DMS114 treated with DMSO at 0.1 percent for 48 hours (cell line): ENCODE measurements around the gene EIF6.

ENCODE experiments used
- DNase-seq: peaks from one replicate; lab custom pipeline; 2025; ENCODE audit not compliant: unreplicated experiment; lab: John Stamatoyannopoulos, UW

Gene EIF6

DNA sequence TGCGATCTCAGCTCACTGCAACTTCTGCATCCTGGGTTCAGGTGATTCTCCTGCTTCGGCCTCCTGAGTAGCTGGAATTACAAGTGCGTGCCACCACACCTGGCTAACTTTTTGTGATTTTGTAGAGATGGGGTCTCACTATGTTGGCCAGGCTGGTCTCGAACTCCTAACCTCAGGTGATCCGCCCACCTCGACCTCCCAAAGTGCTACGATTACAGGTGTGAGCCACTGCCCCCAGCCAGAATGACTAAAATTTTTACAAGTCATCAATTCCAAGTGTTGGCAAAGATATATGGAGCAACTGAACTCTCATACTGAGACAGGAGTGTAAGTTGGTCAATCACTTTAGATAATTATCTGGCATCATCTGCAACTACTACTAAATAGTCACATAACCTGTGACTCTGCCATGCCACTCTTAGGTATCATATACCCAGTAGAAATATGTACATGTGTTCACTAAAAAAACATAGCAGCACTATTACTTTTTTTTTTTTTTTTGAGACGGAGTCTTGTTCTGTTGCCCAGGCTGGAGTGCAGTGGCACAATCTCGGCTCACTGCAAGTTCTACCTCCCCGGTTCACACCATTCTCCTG lies 3.0 kb downstream of the EIF6 start:
- DNase-seq, result no peak

DNA sequence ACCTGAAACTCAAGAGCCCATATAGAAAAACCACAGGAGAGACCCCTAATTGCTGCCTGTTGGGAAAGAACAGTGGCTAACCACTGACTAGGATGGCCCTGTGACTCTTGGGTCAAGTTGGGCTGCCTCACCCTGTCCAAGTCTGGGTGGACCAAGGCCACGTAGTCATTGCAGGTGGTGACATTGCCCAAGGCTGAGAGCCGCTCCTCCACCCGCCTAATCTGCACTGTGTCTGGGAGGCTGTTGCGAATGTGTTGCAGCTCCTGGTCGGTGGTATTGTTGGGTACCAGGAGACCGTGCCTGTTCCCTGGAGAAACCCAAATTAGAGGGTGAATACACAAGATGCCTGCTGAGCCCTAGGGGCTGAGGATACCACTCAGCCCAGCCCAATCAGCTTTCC lies 4.0 kb downstream of the EIF6 start:
- no peak for DNase-seq

GRCh38 chr20:35279533-35280174 lies 4.9 kb downstream of the EIF6 start:
- no peak for DNase-seq

- DNase-seq, result no peak
Observed at GRCh38 chr20:35279040-35279439, 5.5 kb downstream of the EIF6 start.

GRCh38 chr20:35277531-35278395 lies 6.8 kb downstream of the EIF6 start, which contains the start of gene MMP24OS:
Gene MMP24OS (minus strand): TSS chr20:35278122. CDS start chr20:35277929, 193 bp downstream.
- DNase-seq, result peak; percentile 57

GRCh38 chr20:35277127-35277526 lies 7.4 kb downstream of the EIF6 start:
- DNase-seq, result no peak

DNA sequence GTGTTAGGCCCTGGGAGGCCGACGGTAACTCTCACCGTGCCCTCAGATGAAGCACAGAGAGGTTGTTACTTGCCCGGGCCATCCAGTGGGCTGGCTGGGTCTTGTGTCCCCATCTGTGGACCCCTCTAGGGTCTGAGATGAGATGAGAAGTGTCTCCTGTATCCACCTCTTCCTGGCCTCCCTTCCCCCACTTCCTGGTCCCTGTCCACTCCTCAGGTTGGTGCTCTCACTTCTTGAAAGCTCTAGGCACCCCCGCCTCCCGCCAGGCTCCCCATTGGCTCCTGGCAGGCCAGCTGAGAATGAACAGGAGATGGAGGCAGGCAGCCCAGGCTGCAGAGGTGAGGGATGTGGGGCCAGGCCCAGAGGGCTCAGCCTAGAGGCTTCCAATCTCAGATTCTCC lies 8.2 kb downstream of the EIF6 start:
- no peak for DNase-seq

GRCh38 chr20:35275741-35276251 lies 8.8 kb downstream of the EIF6 start:
- DNase-seq, result no peak

DNA sequence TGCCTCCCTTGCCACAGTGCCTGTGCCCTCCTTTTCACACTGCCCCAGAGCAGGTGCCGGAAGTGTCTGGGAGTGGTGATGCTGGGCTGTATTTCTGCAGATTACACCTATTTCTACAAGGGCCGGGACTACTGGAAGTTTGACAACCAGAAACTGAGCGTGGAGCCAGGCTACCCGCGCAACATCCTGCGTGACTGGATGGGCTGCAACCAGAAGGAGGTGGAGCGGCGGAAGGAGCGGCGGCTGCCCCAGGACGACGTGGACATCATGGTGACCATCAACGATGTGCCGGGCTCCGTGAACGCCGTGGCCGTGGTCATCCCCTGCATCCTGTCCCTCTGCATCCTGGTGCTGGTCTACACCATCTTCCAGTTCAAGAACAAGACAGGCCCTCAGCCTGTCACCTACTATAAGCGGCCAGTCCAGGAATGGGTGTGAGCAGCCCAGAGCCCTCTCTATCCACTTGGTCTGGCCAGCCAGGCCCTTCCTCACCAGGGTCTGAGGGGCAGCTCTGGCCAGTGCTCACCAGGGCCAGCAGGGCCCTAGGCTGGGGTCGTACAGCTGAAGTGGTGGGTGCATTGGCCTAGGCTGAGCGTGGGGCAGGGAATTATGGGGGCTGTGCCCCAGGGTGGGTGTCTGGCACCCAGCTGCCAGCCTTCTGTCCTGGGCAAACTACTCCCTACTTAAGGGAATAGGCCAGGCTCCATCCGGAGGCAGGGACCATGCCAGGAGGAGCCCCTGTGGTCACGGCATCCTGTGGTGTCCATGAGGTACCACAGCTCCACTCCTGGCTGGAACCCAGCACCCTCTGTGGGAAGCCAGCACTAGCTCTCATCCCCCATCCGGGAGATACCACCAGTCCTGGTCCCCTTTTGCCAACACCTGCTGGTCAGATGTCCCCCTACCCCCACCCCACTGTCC lies 10.1 kb downstream of the EIF6 start:
- no peak for DNase-seq

- no peak for DNase-seq
Observed at GRCh38 chr20:35273449-35274171, 11.0 kb downstream of the EIF6 start.

DNA sequence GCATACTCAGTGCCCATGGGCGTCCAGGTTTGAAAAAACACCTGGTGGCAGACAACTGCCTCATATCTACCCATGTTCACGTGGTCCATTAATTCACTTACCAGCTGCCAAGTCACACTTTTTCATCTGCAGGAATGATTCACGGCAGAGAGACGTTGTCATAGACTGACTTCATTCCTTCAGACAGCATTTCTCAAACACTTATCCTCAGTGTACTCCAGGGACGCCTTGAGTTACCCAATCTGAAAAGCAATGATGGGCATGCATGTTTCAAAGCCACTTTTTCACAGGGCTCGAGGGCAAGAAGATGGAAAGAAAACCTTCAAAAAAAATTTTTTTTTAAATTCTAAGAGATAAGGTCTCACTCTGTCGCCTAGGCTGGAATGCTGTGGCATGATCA lies 12.7 kb downstream of the EIF6 start:
- no peak for DNase-seq

DNA sequence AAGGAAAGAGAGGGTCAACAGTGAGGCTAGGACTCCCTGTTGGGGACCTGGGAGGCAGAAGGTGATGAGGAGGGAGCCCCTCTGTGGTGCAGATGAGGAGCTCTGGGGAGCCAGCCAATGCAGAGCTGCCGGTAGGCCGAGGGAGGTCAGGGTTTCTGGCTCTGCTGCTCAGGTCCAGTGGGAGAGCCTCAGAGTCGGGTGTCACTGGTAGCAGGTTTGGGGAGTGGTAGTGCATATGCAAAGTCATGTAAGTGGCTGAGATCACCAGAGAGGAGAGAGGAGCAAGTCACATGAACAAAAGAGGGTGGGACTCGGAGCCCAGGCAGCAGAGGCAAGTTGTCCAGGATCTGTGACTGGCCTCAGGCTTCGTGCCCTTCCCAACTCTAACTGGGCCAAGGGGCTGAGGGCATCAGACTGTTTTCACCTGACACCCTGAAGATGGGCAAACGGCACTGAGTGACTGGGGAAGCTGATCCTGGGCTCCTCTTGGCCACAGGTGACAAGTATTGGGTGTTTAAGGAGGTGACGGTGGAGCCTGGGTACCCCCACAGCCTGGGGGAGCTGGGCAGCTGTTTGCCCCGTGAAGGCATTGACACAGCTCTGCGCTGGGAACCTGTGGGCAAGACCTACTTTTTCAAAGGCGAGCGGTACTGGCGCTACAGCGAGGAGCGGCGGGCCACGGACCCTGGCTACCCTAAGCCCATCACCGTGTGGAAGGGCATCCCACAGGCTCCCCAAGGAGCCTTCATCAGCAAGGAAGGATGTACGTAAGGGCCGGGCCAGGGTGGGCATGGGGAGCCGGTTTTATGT lies 13.3 kb downstream of the EIF6 start:
- no peak for DNase-seq

GRCh38 chr20:35270021-35270902 lies 14.3 kb downstream of the EIF6 start:
- no peak for DNase-seq

DNA sequence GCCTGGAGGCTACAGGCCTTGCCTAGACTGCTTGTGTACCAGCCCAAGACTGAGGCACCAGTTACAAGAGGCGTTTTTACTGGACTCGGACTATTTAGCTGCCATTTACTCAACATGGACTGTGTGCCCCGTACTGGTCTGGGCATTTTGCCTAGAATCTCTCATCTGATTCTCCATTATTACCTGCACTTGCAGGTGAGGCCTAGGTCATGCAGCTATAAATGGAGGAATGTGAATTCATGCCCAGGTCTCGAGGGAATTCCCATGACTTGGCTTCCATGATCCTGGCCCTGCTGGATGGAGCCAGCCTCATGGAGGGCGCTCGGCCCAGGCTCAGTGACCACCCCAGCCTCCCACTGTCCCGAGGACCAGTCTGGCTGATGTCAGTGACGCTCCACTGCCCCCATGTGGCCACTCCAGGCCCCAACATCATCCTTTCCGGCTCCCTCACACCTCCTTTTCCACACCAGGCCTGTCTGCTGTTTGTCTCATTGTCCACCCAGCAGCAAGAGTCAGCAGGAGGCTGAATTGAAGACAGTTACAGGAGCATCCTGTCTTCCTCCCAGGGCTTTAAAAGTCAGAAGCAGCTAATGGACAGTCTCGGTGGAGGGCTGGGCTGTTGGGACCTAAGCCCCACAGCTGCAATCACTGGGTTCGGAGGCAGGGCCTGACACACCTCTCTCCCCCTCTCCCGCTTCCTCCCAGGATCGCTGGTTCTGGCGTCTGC lies 15.4 kb downstream of the EIF6 start:
- DNase-seq, result peak; percentile 9

GRCh38 chr20:35267092-35267491 lies 17.5 kb downstream of the EIF6 start:
- no peak for DNase-seq

DNA sequence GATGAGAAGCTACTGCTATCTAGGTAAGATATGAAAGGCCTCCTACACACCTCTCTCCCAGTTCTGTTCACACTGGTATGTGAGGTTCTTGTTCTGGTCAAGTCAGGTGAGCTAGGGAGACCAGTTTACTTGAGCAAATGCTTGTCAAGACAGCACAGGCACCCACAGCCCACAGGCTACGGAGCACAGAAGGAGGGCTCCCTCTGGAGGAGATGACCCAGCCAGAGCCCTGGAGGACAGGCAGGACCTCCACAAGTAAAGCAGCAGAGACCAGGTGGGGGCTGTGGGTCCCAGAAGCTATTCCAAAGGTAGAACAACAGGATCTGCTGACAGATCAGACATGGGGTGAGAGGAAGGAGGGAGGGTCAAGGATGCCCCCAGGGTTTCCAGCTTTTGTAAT lies 19.8 kb downstream of the EIF6 start:
- no peak for DNase-seq

- no peak for DNase-seq
Observed at GRCh38 chr20:35263532-35264341, 20.8 kb downstream of the EIF6 start.
